ENCODE results near the gene TMEM135.

The TMEM135 gene

DNA sequence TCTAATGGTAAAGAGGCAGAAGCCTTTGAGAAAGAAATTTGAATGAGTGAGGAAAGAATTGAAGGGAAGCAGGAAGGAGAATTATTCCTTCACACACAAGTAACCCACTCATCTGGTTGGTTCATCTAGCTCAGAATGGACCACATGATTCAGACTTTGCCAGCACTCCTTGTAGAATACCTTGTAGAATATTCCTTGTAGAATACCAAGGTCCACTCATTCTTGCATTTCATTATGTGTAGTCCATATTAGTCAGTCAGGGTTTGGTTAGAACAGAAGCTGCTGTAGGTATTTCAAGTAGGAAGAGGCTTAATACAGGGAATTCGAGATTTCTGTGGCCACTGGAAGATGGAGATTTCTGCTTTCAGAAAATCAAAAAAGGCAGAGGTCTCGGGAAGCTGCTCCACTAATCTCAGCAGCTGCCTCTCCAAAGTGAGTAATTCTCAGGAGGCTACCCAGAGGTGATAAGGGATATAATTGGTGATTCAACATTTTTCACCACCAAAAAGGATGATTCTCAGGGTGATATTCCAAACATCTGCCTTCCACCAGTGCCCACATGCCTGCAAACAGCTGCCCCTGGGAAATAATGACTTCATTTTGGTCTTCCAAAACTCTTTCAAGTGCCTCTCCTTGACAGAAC, 329.1 kb downstream of the TMEM135 start:
- DNase-seq, result no peak

DNA sequence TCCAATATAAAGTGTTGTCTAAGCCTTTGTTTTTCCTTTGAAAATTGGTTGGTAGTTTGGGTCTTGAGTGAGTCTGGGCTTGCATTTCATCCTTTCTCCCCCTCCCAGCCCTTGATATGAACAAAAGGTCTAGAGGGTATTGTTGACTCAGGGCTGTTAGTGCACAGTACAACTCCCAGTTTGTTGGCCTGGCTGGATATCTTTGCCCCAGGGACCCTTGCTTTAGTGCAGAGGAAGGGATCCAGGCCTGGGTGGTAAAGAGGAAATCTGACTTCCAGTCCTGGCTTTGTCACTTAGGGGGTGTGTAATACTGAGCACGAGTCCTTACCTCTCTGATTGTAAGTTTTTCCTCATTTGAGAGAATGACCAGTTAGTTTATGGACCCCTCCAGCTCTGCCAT, 330.4 kb downstream of the TMEM135 start:
- DNase-seq, result no peak

DNA sequence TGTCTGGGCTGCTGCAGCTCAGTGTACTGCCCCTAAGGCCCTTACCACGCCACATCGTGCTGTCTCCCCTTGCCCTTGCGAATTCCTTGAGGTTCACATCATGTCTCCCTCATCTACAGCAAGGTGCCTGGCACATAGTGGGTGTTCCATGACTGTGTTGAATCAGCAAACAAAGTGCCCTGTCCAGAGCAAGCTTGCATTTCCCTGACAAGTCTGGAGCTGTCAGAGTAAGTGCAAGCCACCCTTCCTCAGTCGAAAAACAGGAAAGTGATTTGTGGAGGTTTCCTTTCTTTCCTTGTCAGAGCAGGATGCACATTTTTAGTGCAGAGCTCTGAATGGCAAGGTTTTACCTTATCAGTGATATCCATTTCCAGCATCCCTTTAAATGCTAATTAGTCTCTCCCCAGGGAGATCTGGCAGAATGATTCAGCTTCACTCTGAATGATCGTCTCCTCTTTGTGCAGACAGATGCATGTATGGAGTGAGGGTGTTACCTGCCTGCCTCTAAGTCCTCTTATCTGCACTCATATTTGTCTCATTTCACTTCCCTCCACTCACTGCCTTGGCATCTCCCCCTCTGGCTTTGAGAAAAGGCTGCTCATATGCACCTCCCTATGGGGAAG, 331.2 kb downstream of the TMEM135 start:
- peak; percentile 61 for DNase-seq

DNA sequence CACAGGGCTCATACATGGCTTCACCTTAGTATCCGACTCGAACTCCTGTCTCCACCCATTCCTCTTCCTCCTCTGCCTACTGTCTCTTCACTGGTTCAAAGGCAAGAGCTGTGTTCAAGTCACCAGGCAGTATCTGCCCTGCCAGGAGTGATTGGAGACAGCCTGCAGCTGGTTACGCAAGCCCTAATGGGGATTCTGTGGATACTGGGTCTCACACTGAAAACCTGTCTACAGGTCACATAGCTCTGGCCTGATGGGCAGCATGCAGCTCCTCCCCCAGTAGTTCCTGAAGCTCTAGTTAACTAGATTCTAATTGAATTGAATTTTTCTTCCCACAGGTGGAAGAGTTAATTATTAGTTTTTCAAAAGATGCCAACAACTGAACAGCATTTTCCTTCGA, 332.2 kb downstream of the TMEM135 start:
- DNase-seq, result no peak

DNA sequence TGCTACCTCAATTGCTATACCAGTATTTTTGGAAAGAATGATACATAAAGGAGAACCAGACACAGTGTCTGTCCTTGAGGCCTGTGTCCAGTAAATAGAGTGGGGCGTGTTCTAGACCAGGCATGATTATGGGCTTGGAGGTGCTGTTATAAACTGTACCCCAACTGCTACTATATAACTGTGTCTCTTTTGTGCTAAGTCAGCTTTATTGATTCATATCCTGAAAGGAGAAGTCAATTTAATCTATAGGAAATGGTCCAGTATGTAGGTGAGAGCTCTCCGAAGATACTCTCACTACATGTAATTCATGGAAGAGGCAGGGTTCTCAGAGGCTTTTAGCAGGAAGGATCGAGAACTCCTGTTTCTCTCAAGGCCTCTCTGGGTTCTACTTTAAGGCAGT, 334.3 kb downstream of the TMEM135 start:
- no peak for DNase-seq
